ENCODE data around the gene BACH2. TPM values are rescaled to one million over a fixed set of nuclear protein-coding genes. Genes with fewer than 3 reads are reported as not detected.

BACH2 gene
- total and polyA plus RNA-seq, 9 of the 15 experiments (the other 6 are each of a cell fraction or from before 2014, with no cell fraction given): 0.06 to 3.1 (median 0.59) TPM

DNA sequence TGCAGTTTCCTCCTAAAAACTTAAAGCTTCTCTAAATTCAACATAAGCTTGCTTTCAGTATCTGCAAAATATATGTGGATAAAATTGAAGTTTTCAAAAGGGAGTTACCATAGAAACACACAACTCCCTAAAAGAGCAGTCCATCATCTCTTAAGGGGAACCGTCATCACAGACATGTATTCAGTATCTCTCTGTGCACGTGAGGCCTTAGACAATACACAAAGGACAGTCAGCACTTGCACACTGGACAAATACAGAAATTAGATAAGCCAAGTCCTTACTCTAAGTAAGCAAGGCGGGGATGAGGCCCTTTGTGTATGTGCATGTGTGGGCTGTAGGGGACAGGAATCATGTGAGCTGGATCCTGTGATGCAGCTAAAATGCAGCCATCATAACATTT, 136.6 kb downstream of the BACH2 start (continued):
- TF ChIP-seq, protein P1, sequence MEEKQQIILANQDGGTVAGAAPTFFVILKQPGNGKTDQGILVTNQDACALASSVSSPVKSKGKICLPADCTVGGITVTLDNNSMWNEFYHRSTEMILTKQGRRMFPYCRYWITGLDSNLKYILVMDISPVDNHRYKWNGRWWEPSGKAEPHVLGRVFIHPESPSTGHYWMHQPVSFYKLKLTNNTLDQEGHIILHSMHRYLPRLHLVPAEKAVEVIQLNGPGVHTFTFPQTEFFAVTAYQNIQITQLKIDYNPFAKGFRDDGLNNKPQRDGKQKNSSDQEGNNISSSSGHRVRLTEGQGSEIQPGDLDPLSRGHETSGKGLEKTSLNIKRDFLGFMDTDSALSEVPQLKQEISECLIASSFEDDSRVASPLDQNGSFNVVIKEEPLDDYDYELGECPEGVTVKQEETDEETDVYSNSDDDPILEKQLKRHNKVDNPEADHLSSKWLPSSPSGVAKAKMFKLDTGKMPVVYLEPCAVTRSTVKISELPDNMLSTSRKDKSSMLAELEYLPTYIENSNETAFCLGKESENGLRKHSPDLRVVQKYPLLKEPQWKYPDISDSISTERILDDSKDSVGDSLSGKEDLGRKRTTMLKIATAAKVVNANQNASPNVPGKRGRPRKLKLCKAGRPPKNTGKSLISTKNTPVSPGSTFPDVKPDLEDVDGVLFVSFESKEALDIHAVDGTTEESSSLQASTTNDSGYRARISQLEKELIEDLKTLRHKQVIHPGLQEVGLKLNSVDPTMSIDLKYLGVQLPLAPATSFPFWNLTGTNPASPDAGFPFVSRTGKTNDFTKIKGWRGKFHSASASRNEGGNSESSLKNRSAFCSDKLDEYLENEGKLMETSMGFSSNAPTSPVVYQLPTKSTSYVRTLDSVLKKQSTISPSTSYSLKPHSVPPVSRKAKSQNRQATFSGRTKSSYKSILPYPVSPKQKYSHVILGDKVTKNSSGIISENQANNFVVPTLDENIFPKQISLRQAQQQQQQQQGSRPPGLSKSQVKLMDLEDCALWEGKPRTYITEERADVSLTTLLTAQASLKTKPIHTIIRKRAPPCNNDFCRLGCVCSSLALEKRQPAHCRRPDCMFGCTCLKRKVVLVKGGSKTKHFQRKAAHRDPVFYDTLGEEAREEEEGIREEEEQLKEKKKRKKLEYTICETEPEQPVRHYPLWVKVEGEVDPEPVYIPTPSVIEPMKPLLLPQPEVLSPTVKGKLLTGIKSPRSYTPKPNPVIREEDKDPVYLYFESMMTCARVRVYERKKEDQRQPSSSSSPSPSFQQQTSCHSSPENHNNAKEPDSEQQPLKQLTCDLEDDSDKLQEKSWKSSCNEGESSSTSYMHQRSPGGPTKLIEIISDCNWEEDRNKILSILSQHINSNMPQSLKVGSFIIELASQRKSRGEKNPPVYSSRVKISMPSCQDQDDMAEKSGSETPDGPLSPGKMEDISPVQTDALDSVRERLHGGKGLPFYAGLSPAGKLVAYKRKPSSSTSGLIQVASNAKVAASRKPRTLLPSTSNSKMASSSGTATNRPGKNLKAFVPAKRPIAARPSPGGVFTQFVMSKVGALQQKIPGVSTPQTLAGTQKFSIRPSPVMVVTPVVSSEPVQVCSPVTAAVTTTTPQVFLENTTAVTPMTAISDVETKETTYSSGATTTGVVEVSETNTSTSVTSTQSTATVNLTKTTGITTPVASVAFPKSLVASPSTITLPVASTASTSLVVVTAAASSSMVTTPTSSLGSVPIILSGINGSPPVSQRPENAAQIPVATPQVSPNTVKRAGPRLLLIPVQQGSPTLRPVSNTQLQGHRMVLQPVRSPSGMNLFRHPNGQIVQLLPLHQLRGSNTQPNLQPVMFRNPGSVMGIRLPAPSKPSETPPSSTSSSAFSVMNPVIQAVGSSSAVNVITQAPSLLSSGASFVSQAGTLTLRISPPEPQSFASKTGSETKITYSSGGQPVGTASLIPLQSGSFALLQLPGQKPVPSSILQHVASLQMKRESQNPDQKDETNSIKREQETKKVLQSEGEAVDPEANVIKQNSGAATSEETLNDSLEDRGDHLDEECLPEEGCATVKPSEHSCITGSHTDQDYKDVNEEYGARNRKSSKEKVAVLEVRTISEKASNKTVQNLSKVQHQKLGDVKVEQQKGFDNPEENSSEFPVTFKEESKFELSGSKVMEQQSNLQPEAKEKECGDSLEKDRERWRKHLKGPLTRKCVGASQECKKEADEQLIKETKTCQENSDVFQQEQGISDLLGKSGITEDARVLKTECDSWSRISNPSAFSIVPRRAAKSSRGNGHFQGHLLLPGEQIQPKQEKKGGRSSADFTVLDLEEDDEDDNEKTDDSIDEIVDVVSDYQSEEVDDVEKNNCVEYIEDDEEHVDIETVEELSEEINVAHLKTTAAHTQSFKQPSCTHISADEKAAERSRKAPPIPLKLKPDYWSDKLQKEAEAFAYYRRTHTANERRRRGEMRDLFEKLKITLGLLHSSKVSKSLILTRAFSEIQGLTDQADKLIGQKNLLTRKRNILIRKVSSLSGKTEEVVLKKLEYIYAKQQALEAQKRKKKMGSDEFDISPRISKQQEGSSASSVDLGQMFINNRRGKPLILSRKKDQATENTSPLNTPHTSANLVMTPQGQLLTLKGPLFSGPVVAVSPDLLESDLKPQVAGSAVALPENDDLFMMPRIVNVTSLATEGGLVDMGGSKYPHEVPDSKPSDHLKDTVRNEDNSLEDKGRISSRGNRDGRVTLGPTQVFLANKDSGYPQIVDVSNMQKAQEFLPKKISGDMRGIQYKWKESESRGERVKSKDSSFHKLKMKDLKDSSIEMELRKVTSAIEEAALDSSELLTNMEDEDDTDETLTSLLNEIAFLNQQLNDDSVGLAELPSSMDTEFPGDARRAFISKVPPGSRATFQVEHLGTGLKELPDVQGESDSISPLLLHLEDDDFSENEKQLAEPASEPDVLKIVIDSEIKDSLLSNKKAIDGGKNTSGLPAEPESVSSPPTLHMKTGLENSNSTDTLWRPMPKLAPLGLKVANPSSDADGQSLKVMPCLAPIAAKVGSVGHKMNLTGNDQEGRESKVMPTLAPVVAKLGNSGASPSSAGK (IDR thresholded peaks at IDR 0.05): no peak
- peak; percentile 62 for TF ChIP-seq CBFA2T3 (IDR thresholded peaks at IDR 0.05)
- TF ChIP-seq JUND (IDR thresholded peaks at IDR 0.05; ENCODE audit: borderline replicate concordance, low read depth, low read length): 0 out of 2 replicates have a peak, but pooled peaks have one; percentile 20
- no peak for TF ChIP-seq JUND (tag; IDR thresholded peaks at IDR 0.05; ENCODE audit: borderline replicate concordance, low read depth, low read length)
- no peak for TF ChIP-seq ZNF57 (CRISPR knock-in tag; IDR thresholded peaks at IDR 0.05)
- TF ChIP-seq MTA2 (IDR thresholded peaks at IDR 0.05; ENCODE audit: low read depth): no peak
- no peak for TF ChIP-seq L3MBTL2 (IDR thresholded peaks at IDR 0.05)
- peak; percentile 58; the same call in 1 of the 2 replicates for TF ChIP-seq EHMT2 (IDR thresholded peaks at IDR 0.05)
- TF ChIP-seq CREBBP (IDR thresholded peaks at IDR 0.05; ENCODE audit: low read depth, low read length): no peak
- no peak for TF ChIP-seq FOXA1 (IDR thresholded peaks at IDR 0.05; ENCODE audit: borderline replicate concordance)
- TF ChIP-seq CBX3 (IDR thresholded peaks at IDR 0.05; ENCODE audit: borderline replicate concordance in 1 of 2, low read length in 2 of 2): peak in 1 of 2 experiments; percentile 41; a peak in 1 of 3 replicates
- TF ChIP-seq SLC30A9 (CRISPR knock-in tag; IDR thresholded peaks at IDR 0.05): no peak
- TF ChIP-seq, protein P2, sequence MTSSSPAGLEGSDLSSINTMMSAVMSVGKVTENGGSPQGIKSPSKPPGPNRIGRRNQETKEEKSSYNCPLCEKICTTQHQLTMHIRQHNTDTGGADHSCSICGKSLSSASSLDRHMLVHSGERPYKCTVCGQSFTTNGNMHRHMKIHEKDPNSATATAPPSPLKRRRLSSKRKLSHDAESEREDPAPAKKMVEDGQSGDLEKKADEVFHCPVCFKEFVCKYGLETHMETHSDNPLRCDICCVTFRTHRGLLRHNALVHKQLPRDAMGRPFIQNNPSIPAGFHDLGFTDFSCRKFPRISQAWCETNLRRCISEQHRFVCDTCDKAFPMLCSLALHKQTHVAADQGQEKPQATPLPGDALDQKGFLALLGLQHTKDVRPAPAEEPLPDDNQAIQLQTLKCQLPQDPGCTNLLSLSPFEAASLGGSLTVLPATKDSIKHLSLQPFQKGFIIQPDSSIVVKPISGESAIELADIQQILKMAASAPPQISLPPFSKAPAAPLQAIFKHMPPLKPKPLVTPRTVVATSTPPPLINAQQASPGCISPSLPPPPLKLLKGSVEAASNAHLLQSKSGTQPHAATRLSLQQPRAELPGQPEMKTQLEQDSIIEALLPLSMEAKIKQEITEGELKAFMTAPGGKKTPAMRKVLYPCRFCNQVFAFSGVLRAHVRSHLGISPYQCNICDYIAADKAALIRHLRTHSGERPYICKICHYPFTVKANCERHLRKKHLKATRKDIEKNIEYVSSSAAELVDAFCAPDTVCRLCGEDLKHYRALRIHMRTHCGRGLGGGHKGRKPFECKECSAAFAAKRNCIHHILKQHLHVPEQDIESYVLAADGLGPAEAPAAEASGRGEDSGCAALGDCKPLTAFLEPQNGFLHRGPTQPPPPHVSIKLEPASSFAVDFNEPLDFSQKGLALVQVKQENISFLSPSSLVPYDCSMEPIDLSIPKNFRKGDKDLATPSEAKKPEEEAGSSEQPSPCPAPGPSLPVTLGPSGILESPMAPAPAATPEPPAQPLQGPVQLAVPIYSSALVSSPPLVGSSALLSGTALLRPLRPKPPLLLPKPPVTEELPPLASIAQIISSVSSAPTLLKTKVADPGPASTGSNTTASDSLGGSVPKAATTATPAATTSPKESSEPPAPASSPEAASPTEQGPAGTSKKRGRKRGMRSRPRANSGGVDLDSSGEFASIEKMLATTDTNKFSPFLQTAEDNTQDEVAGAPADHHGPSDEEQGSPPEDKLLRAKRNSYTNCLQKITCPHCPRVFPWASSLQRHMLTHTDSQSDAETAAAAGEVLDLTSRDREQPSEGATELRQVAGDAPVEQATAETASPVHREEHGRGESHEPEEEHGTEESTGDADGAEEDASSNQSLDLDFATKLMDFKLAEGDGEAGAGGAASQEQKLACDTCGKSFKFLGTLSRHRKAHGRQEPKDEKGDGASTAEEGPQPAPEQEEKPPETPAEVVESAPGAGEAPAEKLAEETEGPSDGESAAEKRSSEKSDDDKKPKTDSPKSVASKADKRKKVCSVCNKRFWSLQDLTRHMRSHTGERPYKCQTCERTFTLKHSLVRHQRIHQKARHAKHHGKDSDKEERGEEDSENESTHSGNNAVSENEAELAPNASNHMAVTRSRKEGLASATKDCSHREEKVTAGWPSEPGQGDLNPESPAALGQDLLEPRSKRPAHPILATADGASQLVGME (CRISPR knock-in tag; IDR thresholded peaks at IDR 0.05): no peak

Data from K562 (cell line).